NCI-H526 (cell line): ENCODE results near the gene DOCK2.
"Not testable (repeated sequence)": the region's sequence is repeated elsewhere in the genome, so short reads cannot be mapped to it uniquely, and the experiment has no call there.

Experiments used
- DNase-seq, 2 experiments: peaks; one replicate each; lab custom pipeline; 2025; lab: John Stamatoyannopoulos, UW

The DOCK2 gene

DNA sequence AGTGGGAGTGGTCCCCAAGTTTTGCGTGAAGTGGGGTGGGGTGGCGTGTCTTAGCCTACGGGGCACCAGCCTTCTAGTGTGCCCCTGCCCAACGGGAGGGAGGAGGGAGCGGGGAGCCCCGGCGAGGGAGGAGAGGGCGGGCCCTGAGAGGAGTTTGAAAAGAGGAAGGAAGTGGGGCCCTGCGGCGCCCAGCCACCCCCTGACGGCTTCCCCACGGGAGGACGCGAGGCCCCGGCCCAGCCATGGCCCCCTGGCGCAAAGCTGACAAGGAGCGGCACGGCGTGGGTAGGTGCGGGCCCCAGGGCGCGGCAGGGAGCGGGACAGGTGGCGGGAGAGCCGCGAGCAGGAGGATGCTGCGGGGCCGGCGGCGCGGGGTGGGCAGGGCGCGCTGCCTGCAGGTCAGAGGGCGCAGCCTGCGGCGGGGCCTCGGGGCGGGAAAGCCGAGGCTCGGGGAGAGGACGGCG is at the start of gene DOCK2:
TSS of gene DOCK2 (plus strand) at position 191 of the 464 bp plus-strand sequence. CDS start at position 243, 52 bp downstream.
- no peak for DNase-seq

DNA sequence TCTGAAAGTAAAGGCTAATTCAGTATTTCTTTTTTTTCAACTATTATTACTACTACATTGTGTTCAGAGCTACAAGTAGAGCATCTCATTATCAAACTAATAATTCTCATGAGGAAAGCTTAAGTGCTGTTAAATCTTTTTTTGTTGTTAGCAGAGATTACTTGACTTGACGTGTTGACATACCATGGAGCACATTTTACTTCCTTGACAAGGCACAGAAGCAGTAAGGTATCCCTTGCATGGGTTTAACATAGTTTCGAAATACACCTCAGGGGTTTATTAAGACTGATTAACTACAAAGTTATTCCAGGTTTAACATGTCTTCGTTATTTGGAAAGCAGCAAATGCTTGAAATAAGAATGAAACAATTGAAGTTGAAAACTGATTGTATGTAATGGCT is 46.5 kb upstream of the DOCK2 start:
- no peak for DNase-seq

DNA sequence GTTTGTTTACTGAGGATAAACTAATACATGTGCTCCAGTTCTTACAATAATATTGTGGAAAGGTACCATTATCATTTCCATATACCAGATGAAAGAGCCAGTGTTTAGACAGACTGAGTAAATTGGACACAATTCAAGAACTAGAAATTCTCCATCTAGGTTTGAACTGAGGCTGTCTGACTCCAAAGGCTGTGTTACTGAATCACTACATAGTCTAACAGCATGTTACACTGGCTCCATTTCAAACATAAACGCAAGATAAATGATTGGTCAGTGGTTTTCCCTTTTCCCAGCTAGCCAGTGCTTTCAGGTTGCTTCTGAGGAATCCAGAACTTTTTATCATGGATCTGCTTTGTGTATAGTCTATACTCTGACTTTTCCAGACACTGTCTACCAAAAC is 45.4 kb upstream of the DOCK2 start:
- DNase-seq: no peak

DNA sequence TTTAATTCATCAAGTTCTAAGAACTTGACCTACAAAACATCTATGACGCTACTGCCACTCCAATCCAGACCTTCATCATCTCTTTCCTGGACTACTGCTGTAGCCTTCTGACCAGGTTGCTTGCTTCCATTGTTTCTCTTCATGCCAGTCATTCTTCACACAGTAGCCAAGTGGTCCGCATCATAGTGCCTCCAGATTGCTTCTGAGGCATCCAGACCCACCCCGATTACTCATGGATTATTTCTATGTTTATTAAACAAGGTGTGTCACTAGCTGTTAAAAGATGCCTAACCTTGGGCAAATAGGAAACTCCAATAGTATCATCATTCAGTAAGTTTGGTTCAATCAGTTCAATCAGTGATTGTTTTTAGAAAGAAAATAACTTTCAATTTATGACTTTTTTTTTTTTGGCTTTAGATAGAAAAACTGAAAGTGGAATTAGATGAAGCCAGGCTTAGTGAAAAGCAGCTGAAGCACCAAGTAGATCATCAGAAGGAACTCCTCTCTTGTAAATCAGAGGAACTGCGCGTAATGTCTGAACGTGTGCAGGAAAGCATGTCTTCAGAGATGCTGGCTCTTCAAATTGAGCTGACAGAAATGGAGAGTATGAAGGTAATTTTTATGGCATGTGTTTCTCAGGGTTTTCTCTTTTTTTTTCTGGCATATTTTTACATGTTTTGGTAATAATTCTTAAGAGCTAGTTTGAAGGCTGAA is 44.0 kb upstream of the DOCK2 start:
- no peak for DNase-seq

DNA sequence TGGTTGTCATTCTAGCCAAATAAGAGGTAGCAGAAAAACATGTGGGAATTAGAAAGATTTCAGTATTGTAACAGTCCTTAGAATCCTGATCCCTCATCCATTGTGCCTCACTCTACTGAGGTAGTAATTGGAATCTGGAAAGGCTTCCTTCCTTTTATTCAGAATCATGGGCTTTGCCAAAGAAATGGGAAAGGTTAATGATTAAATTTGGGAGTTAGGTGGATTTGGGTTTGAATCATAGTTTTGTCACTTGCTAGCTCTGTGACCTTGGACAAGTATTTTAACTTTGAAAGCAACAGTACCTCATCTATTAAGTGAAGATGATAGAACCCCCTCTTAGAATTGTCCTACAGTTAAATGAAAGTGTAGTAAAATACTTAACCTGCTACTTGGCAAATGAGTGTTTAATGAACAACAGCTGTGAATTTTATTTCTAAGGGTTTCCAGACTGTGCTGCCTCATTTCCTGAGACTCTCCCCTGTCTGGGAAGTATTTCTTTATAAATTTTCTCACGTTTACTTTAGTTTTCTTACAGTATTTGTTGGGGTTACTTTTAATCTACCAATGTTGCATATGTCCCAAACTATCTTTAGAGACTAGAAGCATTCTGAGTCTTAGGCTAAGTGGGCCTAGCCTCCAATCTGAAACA is 41.8 kb upstream of the DOCK2 start:
- DNase-seq: no peak

DNA sequence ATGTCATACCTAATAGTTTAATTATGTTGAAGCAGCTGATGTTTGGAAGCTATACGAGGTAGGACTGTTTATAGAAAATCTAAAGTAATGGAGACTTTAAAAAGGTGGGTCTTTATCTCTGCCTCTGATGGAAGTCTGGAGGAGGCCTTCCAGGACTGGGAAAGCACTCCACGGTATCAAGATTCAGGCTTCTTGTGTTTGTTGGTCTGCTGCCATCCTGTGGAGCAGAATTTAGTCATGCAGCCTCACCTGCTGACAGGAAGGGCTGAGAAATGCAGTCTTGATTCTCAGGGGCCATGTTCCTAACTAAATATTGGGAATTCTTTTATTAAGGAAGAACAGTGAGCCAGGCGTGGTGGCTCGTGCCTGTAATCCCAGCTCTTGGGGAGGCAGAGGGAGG is 37.6 kb upstream of the DOCK2 start:
- DNase-seq: no peak

DNA sequence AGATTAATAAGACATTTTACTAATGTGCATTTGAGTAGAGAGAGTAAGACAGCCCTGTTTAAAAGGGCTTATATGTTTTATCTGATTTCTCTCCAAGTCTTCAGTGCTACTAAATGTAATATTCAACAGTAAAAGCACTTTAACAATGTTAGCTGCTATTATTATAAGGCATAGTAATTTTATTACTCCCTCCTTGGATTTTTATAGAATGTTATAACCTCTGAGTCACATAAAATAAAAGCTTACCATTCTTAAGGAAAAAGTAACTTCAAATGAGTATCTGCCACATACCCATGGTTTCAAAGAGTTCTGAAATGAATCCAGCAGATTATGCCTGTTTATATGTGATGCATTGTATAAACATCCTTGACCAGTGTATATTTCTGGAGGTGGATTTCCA is 34.5 kb upstream of the DOCK2 start:
- no peak for DNase-seq

DNA sequence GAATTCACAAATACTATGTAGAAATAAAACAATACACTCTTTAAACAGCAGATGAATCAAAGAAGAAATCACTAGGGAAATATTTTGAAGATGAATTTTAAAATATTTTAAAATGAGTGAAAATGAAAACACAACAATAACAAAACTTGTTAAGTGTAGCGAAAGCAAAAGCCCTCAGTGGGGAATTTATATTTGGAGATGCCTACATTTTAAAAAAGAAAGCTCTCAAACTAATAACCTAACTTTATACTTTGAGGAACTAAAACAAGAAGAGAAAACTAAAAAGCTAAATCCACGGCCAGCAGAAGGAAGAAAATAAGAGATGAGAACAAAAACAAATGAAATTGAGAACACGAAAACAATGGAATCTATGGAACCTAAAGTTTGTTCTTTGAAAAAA is 30.8 kb upstream of the DOCK2 start:
- no peak for DNase-seq

DNA sequence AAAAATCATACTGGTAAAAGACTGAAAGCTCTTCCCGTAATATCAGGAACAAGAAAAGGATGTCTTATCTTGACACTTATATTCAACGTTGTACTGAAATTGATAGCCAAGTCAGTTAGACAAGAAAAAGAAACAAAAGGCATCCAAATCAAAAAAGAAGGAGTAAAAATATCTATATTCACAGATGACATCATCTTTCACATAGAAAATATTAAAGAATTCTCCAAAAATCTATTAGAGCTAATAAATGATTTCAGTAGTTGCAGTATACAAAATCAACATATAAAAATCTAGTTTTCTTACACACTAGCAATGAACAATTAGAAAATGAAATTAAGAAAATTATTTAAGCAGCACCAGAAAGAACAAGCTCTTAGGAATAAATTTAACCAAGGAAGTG is 29.2 kb upstream of the DOCK2 start:
- DNase-seq: no peak

DNA sequence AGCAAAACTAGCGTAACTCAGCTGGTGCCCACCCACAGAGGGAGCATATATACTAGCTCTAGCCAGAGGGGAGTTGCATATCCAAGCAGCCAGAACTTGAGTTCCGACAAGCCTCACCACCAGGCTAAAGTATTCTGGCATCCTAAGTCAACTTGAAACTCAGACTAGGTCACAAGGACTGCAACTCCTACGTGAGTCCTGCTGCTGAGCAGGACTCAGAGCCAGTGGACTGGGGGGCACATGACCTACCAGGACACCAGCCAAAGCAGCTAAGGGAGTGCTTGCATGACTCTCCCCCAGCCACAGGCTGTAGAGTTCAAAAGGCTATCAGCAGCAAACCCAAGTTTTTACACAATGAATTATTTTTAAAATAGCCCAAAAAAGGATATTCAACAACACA is 27.4 kb upstream of the DOCK2 start:
- no peak for DNase-seq

DNA sequence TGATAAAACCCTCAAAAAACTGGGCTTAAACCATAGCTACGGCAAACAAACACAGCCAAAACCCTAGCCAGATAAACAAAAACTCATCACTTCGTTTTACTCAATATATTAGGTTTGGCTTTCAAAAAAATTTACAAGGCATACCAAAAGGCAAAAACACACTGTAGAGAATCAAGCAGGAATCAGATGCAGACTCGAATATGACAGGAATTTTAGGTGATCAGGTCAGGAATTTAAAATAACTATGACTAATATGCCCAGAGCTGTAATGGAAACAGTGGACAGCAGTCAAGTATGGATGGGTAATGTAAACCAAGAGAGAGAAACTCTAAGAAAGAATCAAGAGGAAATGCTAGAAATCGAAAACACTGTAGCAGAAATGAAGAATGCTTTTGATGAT is 26.5 kb upstream of the DOCK2 start:
- no peak for DNase-seq

DNA sequence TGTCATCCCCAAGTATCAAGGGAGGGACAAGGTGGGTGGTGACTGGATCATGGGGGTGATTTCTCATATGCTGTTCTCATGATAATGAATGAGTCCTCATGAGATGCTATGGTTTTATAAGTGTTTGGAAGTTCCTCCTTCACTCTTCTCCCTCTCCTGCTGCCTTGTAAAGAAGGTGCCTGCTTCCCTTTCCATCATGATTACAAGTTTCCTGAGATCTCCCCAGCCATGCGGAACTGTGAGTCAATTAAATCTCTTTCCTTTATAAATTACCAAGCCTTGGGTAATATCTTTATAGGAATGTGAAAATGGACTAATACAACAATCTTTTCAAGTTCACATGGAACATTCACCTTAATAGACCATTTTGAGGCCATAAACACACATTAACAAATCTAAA is 21.5 kb upstream of the DOCK2 start:
- no peak for DNase-seq

DNA sequence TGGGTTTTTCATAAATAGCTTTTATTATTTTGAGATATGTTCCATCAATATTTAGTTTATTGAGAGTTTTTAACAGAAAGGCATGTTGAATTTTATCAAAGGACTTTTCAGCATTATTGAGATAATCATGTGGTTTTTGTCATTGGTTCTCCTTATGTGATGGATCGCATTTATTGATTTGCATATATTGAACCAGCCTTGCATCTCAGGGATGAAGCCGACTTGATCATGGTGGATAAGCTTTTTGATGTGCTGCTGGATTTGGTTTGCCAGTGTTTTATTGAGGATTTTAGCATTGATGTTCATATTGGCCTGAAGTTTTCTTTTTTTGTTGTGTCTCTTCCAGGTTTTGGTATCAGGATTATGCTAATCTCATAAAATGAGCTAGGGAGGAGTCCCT is 12.8 kb upstream of the DOCK2 start:
- not testable (repeated sequence) for DNase-seq

DNA sequence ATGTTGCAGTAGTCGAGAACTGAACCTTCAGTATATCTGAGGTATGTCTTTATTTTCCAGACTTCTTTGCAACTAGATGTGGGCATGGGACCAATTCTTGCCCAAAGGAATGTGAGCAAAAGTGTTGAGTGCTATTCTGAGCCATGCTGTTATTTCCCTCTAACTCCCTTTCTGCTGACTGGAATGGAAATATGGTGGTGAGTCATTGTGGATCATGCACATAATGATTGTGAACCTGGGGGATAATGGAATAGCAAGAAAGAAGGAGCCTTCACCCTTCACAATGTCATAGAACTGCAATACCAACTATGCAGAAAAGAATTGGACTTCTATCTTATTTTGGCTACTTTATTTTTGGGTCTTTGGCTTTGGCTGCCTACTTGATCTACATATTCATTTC is 10.3 kb upstream of the DOCK2 start:
- DNase-seq: no peak

DNA sequence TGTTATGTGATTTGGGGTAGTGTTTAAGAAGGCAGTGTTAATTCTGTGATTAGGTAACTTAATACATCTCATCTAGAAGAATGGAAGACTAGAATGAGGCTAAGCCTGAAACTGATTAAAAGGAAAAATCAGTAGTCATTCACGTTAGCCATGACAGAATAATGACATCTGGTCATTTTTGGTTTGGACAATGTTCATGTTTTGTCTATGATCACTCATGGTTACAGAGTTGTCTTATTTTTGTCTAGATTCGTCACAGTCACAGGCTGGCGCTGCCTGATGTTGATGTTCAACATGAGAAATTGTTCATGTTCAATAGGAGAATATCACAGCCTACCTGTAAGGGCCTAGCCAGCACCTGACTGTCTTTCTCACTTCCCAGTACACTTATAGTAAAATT is 9.5 kb upstream of the DOCK2 start:
- DNase-seq: no peak

DNA sequence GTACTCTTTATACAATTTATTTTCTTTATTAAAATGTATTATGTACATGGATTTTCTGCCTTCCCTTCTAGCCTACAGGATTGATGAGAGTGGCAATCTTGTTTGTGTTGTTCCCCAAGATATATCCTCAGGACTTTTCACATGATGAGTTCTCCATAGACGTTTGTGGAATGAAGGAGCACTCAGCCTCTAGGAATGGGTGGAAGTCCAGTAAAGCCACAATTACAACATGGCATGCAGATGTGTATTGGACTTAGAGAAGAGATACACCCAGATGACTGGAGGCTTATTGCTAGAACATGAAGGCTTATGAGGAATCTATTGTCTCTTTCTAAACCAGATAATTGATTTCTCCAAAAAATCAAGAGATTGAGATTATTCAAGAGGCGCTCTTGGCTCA is 8.2 kb upstream of the DOCK2 start:
- no peak for DNase-seq

DNA sequence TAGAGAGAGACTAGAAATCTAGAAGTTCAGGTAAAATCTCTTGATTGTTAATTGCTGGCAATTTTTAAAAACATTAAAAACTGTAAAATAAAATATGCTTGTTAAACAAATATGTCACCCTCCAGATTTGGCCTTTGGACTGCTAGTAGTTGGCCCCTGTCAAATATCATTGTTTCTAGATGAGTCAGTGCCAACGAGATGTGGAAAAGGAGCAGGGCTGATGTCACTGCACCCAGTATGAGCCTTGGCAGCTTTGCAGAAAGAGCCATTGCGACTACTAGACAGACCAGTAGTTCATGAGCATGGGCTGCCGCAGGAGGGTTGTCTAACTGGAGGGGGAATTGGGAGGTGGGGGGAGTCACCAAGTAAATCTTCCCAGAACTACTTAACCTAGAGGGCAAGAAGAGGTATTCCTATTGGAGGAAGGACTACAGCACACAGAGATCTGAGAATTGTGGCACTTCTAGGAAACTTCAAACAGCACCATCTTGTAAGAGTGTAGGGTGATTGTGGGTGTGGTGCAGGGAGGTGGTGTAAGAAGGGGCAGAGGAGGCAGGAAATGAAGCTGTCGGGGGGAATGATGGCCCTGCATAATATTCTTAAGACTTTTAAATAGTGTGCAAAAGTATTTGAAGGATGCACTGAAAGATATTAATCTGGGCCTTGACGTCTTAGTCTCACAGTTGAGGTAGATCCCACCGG is 7.1 kb upstream of the DOCK2 start:
- DNase-seq: no peak

DNA sequence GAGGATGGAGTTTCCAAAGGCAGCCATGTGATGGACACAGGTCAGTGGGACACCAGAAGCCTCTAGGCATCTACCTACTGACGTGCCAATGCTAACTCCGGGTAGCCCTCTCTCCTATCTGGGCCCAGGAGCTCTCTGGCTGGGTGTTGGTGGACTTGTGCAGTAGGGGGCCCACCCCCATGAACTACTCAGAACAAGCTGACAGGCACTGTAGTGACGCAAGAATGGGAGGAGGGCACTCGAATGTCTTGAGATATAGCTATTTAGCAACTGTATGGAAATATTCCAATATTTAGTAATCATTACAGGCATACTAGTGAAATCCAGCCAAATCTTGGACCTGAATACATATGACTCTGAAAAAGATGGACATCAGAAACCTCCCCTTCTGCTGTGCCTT is 5.7 kb upstream of the DOCK2 start:
- no peak for DNase-seq

DNA sequence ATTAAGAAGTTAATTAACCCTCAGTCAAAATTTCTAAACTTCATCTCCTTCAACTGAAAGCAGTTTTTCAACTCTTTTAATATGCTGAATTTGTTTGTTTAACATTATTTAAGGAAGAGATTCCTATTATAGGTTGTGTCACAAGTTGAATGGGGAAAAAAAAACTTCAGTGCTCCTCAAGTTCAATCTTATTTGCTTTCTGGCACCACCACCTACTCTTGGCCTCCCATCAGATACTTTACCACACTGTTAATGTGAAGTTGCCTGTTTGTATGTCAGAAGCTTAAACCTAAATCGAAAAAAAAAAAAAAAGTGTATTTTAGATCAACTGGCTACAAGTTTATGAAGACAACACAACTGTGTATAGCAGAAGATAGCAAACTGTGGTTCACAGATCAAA is 4.1 kb upstream of the DOCK2 start:
- no peak for DNase-seq

DNA sequence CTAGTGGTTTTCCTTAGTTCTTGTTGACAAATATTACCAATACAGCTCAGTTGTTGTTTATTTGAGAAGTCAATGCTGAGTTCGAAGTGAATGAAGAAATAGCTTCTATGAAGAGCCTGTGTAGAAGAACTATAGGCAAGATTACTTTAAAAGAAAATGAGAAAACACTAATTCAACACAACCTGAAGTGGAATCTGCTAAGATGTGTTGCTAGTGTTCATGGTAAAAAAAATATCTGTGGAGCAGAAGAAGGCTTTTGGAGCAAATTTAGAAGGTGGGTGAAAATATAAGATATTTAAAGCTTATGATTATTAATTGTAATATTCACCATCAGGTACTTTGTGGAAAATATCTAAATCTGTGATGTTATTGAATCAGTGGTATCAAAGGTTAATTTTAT is 2.5 kb upstream of the DOCK2 start:
- DNase-seq: no peak

DNA sequence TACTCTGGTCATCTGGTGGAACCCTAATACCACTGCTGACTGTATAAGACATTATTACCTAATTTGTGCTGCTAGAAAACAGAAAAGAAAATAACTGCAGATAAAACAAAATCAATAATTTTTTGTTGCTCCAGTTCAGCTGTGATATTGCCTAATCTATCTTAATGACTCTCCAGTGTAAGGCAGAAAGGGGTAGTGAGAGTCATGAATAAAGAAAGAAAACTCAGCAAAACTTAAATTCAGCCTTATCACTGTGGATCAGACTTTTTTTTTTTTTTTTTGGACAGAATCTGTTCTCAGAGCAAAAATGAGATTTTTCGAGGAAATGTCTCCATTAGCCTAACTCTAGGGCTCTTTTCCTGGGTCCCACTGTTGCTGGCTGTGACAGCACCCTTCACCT is 1.1 kb upstream of the DOCK2 start:
- DNase-seq: no peak

DNA sequence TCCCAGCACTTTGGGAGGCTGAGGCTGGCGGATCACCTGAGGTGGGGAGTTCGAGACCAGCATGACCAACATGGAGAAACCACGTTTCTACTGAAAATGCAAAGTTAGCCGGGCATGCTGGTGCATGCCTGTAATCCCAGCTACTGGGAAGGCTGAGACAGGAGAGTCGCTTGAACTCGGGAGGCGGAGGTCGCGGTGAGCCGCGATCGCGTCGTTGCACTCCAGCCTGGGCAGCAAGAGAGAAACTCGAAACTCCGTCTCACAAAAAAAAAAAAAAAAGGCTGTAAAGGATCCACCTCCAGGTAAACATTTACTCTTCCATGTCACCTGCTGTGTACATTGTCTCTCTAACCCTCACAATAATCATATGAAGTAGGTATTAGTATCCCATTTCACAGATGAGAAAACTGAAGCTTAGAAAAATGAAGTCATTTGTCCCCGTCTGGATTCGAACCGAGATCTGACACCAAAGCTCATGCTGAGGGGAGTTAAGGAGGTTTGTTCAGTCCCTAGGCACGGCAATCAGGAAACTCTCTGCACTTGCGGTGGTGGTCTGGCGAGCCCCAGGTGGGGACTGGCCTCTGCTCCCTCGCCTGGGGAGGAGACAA is 494 bp upstream of the DOCK2 start:
- no peak for DNase-seq

DNA sequence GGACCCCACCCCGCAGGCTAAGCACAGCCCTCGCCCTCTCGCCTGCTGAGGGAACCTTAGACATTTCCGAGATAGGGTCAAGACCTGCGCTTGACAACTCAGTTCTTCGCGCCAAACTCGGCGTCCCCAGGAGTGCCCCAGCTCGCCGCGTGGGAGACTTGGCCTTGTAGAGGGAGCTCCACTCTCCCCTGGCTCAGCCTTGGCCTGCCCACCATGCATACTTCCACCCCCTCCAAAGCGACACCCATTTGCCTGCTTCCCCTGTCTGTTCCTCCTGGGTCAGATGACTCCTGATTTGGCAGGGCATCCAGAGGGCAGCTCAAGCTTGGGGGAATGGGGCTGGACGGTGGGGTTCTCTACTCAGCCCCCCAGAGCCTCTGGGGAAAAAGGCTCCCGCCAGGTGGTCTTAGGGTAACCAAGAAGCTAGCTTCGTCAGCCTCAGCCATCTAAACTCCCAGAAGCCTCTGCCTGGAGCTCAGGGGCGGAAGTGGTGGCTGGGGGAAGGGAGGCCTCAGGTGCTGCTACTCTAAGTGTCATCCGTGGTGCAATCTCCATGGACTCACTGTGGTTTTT is 560 bp downstream of the DOCK2 start:
- no peak for DNase-seq
